ENCODE measurements around the gene OR10W1.

OR10W1 gene

GRCh38 chr11:58268142-58268541 is at the start of gene OR10W1:
Gene OR10W1, minus strand, starts transcription at chr11:58268260. Its CDS starts 402 bp downstream, at chr11:58267858.
- DNase-seq, result no peak

- DNase-seq, result no peak
Measured at GRCh38 chr11:58316142-58316541, 48.1 kb upstream of the OR10W1 start.

- no peak for DNase-seq
Measured at GRCh38 chr11:58301576-58301975, 33.5 kb upstream of the OR10W1 start.

GRCh38 chr11:58292017-58292416 is 24.0 kb upstream of the OR10W1 start:
- DNase-seq, result no peak

- no peak for DNase-seq
Measured at GRCh38 chr11:58289266-58289665, 21.2 kb upstream of the OR10W1 start.

GRCh38 chr11:58286249-58286648 is 18.2 kb upstream of the OR10W1 start:
- DNase-seq, result no peak

GRCh38 chr11:58285483-58286040 is 17.5 kb upstream of the OR10W1 start:
- DNase-seq, result no peak

- no peak for DNase-seq
Measured at GRCh38 chr11:58276151-58276550, 8.1 kb upstream of the OR10W1 start.

GRCh38 chr11:58275002-58275401 is 6.9 kb upstream of the OR10W1 start:
- no peak for DNase-seq

- no peak for DNase-seq
Measured at GRCh38 chr11:58259983-58260382, 8.1 kb downstream of the OR10W1 start.

GRCh38 chr11:58254936-58255335 is 13.1 kb downstream of the OR10W1 start:
- no peak for DNase-seq

- no peak for DNase-seq
Measured at GRCh38 chr11:58243954-58244353, 24.1 kb downstream of the OR10W1 start.

GRCh38 chr11:58227956-58228615 is 40.0 kb downstream of the OR10W1 start:
- DNase-seq, result no peak

- DNase-seq, result no peak
Measured at GRCh38 chr11:58222721-58223120, 45.3 kb downstream of the OR10W1 start.
